ENCODE data around the gene TPD52L2.
"Not testable (repeated sequence)": the region's sequence is repeated elsewhere in the genome, so short reads cannot be mapped to it uniquely, and the experiment has no call there.

The TPD52L2 gene

GRCh38 chr20:63843222-63843621, 21.8 kb upstream of the TPD52L2 start:
- H3K27me3 Mint-ChIP-seq: peaks cover 31 to 37% of the 10 kb centered on the region in 2 donors
- H3K36me3 Mint-ChIP-seq: no peaks in the 10 kb centered on the region
- H3K9me3 Mint-ChIP-seq: no peaks in the 10 kb centered on the region
- H3K4me1 Mint-ChIP-seq: peaks cover 24 to 46% of the 10 kb centered on the region in 2 donors
- no peak for ATAC-seq (replicated peaks)
- no peak for DNase-seq
- no peak overlapping the region for H3K4me3 Mint-ChIP-seq
- H3K27ac Mint-ChIP-seq: no peak overlapping the region

GRCh38 chr20:63843778-63844177, 21.3 kb upstream of the TPD52L2 start:
- Mint-ChIP-seq H3K4me1 (peaks cover 24 to 46% of the 10 kb centered on the region in 2 donors), H3K36me3 (no peaks in the 10 kb centered on the region), H3K27me3 (peaks cover 31 to 37% of the 10 kb centered on the region in 2 donors), H3K4me3 (no peak overlapping the region), H3K27ac (peak overlapping the region; percentile 32), H3K9me3 (no peaks in the 10 kb centered on the region)
- ATAC-seq (replicated peaks) (peak; percentile 31 to 34), DNase-seq (no peak)

- Mint-ChIP-seq H3K9me3 (no peaks in the 10 kb centered on the region), H3K4me1 (peaks cover 24 to 46% of the 10 kb centered on the region in 2 donors), H3K4me3 (no peak overlapping the region), H3K36me3 (no peaks in the 10 kb centered on the region), H3K27ac (no peak overlapping the region), H3K27me3 (peaks cover 31 to 37% of the 10 kb centered on the region in 2 donors)
- ATAC-seq (replicated peaks) (no peak), DNase-seq (no peak)
These were observed 20.5 kb upstream of the TPD52L2 start for GRCh38 chr20:63844511-63844991.

DNA sequence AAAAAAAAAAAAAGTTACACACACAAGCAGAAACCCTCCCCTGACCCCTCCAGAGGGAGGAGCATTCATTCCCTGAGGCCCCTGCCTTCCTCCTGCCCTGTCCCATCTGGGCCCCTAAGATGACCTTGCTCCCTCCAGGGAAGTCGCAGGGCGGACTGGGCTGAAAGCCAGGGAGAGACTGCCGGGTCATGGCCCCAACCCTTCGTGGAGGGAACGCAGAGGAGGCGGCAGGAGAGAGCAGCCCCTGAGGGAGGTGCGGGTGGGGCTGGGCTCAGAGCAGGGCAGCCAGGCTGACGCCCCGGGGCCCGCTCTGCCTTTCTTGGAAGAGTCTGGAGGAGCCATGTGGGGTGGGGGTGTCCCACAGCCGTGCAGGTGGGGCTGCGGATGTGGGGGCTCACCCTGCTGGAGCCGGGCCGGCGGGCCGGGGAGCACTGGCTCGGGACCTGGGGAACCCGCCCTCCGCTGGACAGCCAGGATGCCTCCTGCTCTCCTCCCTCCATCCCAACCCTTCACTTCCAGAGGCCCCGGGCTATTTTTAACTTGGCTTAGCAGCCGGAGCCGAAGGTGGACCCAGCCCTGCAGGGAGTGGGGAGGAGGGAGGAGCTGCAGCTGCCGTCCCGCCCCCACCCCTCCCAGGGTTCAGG, 18.8 kb upstream of the TPD52L2 start:
- ATAC-seq (replicated peaks) (no peak), DNase-seq (no peak)
- H3K4me3 Mint-ChIP-seq: peak overlapping the region in 1 of 2 donors; percentile 55
- H3K27ac Mint-ChIP-seq: peak overlapping the region; percentile 10
- H3K36me3 Mint-ChIP-seq: peaks cover 0 to 4% of the 10 kb centered on the region in 2 donors
- peaks cover 0 to 1% of the 10 kb centered on the region in 2 donors for H3K9me3 Mint-ChIP-seq
- H3K27me3 Mint-ChIP-seq: peaks cover 33 to 36% of the 10 kb centered on the region in 2 donors
- peaks cover 27 to 46% of the 10 kb centered on the region in 2 donors for H3K4me1 Mint-ChIP-seq

DNA sequence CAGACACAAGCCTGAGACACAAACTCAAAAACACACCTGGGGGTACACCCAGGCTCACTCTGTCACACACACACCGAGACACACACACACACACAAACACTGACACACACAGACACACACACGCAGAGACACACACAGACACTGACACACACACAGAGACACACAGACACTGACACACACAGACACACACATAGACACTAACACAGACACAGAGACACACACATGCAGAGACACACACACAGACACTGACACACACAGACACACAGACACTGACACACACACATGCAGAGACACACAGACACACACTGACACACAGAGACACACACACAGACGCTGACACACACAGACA, 18.2 kb upstream of the TPD52L2 start:
- no peak for DNase-seq
- Mint-ChIP-seq H3K4me1 (peaks cover 30 to 46% of the 10 kb centered on the region in 2 donors), H3K36me3 (peaks cover 0 to 4% of the 10 kb centered on the region in 2 donors), H3K27me3 (peaks cover 33 to 36% of the 10 kb centered on the region in 2 donors), H3K27ac (no peak overlapping the region), H3K4me3 (no peak overlapping the region), H3K9me3 (peaks cover 0 to 1% of the 10 kb centered on the region in 2 donors)
- ATAC-seq (replicated peaks): no peak

- DNase-seq (no peak), ATAC-seq (replicated peaks) (no peak)
- Mint-ChIP-seq H3K36me3 (peaks cover 0 to 4% of the 10 kb centered on the region in 2 donors), H3K4me1 (peaks cover 28 to 46% of the 10 kb centered on the region in 2 donors), H3K9me3 (peaks cover 0 to 1% of the 10 kb centered on the region in 2 donors), H3K27ac (no peak overlapping the region), H3K27me3 (peaks cover 33 to 40% of the 10 kb centered on the region in 2 donors), H3K4me3 (no peak overlapping the region)
These were observed 17.6 kb upstream of the TPD52L2 start for GRCh38 chr20:63847237-63848002.

DNA sequence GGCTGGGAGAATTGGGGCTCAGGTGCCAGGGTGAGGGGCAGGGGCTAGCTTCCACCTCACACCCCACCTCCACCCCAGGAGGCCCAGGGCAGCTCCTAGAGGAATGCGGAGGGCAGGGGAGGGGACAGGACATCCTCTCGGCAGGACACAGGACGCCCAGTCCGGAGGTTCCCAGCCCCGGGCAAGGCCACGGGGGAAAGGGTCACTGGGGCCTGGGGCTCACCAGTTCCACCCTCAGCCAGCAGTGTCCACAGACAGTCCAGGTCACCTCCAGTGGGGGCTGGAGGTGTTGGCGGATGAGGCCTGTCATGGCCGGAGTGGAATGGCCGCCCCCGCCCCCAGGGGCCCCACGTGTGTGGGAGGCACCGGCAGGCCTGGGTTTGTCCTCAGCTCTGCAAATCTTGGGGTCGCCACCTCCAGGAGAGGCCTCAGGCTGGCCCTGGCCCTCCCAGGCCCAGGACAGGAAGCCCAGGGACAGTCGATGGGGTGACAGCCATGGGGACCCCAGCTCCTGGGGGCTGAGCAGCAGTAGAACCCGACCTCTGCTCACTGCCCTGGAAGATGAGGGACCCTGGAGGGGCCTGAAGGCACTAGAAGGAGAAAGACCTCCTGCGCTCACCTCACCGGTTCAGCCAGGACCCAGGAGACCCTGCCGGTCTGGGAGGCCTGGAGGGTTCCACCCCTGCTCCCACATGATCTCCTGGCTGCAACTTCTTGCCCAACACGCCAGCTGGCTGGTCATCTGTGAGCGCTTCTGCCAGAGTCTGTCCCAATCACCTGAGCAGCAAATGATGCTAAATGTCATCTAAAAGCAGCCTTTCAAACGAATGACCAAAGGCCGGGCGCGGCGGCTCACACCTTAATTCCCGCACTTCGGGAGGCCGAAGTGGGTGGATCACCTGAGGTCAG, 16.8 kb upstream of the TPD52L2 start:
- ATAC-seq (replicated peaks) (no peak), DNase-seq (no peak)
- H3K27ac Mint-ChIP-seq: no peak overlapping the region
- peaks cover 30 to 41% of the 10 kb centered on the region in 2 donors for H3K27me3 Mint-ChIP-seq
- no peak overlapping the region for H3K4me3 Mint-ChIP-seq
- peaks cover 0 to 1% of the 10 kb centered on the region in 2 donors for H3K9me3 Mint-ChIP-seq
- peaks cover 25 to 38% of the 10 kb centered on the region in 2 donors for H3K4me1 Mint-ChIP-seq
- H3K36me3 Mint-ChIP-seq: peaks cover 0 to 4% of the 10 kb centered on the region in 2 donors

GRCh38 chr20:63850689-63851547, 14.2 kb upstream of the TPD52L2 start:
- Mint-ChIP-seq H3K27ac (peak overlapping the region; percentile 89), H3K27me3 (peaks cover 20 to 28% of the 10 kb centered on the region in 2 donors), H3K36me3 (peaks cover 0 to 4% of the 10 kb centered on the region in 2 donors), H3K4me3 (peak overlapping the region; percentile 17 to 30), H3K4me1 (peaks cover 24 to 40% of the 10 kb centered on the region in 2 donors), H3K9me3 (peaks cover 0 to 1% of the 10 kb centered on the region in 2 donors)
- DNase-seq (peak; percentile 79), ATAC-seq (replicated peaks) (peak; percentile 92 to 94)

DNA sequence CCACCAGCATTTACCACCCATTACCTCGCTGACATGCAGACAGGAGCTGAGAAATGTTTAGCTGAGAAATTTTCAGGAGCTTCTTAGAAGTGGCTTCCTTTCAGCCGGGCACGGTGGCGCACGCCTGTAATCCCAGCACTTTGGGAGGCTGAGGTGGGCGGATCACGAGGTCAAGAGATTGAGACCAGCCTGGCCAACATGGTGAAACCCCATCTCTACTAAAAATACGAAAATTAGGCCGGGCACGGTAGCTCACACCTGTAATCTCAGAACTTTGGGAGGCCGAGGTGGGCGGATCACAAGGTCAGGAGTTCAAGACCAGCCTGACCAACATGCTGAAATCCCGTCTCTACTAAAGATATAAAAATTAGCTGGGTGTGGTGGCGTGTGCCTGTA, 13.5 kb upstream of the TPD52L2 start:
- H3K27ac Mint-ChIP-seq; H3K36me3 Mint-ChIP-seq; ATAC-seq (replicated peaks); H3K9me3 Mint-ChIP-seq; DNase-seq: not testable (repeated sequence)
- Mint-ChIP-seq H3K4me1 (peaks cover 22 to 41% of the 10 kb centered on the region in 2 donors), H3K27me3 (peaks cover 16 to 24% of the 10 kb centered on the region in 2 donors), H3K4me3 (peak overlapping the region in 1 of 2 donors; percentile 11)

DNA sequence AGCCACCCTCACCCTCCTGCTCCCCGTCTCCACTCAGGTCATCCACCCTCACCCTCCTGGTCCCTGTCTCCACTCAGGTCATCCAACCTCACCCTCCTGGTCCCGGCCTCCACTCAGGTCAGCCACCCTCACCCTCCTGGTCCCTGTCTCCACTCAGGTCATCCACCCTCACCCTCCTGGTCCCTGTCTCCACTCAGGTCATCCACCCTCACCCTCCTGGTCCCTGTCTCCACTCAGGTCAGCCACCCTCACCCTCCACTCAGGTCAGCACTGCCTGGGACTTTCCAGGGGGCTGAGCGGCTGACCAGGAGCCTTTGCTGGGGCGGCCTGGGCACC, 11.4 kb upstream of the TPD52L2 start:
- DNase-seq; H3K9me3 Mint-ChIP-seq; H3K36me3 Mint-ChIP-seq; ATAC-seq (replicated peaks): not testable (repeated sequence)
- Mint-ChIP-seq H3K4me3 (peak overlapping the region in 1 of 2 donors; percentile 4), H3K27me3 (peaks cover 16 to 24% of the 10 kb centered on the region in 2 donors), H3K4me1 (peaks cover 37 to 63% of the 10 kb centered on the region in 2 donors), H3K27ac (peak overlapping the region; percentile 56)

DNA sequence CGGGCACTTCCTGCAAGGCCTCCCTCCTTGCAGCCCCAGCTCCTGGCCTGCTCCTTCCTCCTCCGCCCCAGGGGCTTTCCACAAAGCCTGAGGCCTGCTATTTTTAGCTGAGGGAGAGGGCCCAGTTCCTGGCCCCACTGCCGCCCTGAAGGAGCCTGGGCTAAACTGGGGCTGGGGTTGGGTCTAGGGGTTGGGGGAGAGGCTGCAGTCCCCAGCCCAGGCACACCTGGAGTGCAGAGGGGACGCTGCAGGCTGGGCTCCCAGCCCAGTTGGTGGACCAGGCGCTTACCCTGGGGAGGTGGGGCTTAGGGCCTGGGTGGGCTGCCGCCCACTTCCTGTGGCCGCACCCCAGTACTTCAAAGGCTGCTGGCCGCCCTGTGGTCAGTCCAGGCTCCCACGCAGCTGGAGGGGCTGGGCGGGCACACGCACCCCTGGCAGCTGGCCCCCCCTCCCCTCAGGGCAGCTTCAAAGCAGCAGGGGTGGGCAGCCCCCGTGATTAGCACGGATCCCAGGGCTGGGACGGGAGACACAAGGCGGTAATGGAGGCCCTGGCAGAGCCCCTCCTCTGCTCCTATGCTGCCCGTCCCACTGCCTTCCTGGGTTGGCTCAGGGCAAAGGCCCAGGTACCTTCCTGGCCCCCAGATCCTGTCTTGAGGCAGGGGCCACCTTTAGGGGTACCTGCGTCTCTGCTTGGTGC, 10.9 kb upstream of the TPD52L2 start:
- Mint-ChIP-seq H3K27me3 (peaks cover 16 to 24% of the 10 kb centered on the region in 2 donors), H3K27ac (peak overlapping the region; percentile 56), H3K9me3 (peaks cover 0 to 1% of the 10 kb centered on the region in 2 donors), H3K36me3 (peaks cover 0 to 4% of the 10 kb centered on the region in 2 donors), H3K4me3 (peak overlapping the region; percentile 4 to 50), H3K4me1 (peaks cover 41 to 68% of the 10 kb centered on the region in 2 donors)
- ATAC-seq (replicated peaks): no peak
- no peak for DNase-seq

GRCh38 chr20:63854766-63855362, 10.2 kb upstream of the TPD52L2 start:
- Mint-ChIP-seq H3K4me3 (peak overlapping the region in 1 of 2 donors; percentile 50), H3K9me3 (peaks cover 0 to 1% of the 10 kb centered on the region in 2 donors), H3K27me3 (peaks cover 16 to 24% of the 10 kb centered on the region in 2 donors), H3K27ac (no peak overlapping the region), H3K36me3 (peaks cover 0 to 4% of the 10 kb centered on the region in 2 donors), H3K4me1 (peaks cover 44 to 73% of the 10 kb centered on the region in 2 donors)
- no peak for DNase-seq
- no peak for ATAC-seq (replicated peaks)

Data from stimulated activated naive B cell treated with anti-CD40 and anti-IgM and Interleukin-4, amounts not matched to agents 10 μg/mL and 1 μg/mL and 100 μg/mL, for 72 hours (primary cell).